Nephron progenitor cell (in vitro differentiated cells): ENCODE data around the gene PDCD1.
A peak's percentile ranks its signal among the peaks of the same experiment; 100 is the strongest.

Experiments used
- DNase-seq: peaks from one replicate; pipeline ENCODE4 v3.0.0; 2021
- H3K27ac Mint-ChIP-seq: 2 replicates; pipeline ENCODE4 v1.8.0; 2021; ENCODE audit warnings: mild to moderate bottlenecking, moderate library complexity, mixed read lengths
- H3K27me3 Mint-ChIP-seq: 2 replicates; pipeline ENCODE4 v1.8.0; 2021; ENCODE audit warnings: mild to moderate bottlenecking, low read depth, mixed read lengths; ENCODE audit not compliant: poor library complexity
- H3K36me3 Mint-ChIP-seq: 2 replicates; pipeline ENCODE4 v1.8.0; 2021; ENCODE audit warnings: low read depth, mixed read lengths
- H3K4me1 Mint-ChIP-seq: 2 replicates; pipeline ENCODE4 v1.8.0; 2021; ENCODE audit warnings: mixed read lengths
- H3K4me3 Mint-ChIP-seq: 2 replicates; pipeline ENCODE4 v1.8.0; 2021; ENCODE audit warnings: mild to moderate bottlenecking, moderate library complexity, mixed read lengths
- H3K9me3 Mint-ChIP-seq: 2 replicates; pipeline ENCODE4 v1.8.0; 2021; ENCODE audit warnings: mild to moderate bottlenecking, moderate library complexity, mixed read lengths
- CTCF ChIP-seq: fragments of 200-600 bp; sonication (generic); IDR thresholded peaks from 2 replicates; pipeline ENCODE4 v1.5.0; 2021; ENCODE audit warnings: antibody characterized with exemption

PDCD1 gene

DNA sequence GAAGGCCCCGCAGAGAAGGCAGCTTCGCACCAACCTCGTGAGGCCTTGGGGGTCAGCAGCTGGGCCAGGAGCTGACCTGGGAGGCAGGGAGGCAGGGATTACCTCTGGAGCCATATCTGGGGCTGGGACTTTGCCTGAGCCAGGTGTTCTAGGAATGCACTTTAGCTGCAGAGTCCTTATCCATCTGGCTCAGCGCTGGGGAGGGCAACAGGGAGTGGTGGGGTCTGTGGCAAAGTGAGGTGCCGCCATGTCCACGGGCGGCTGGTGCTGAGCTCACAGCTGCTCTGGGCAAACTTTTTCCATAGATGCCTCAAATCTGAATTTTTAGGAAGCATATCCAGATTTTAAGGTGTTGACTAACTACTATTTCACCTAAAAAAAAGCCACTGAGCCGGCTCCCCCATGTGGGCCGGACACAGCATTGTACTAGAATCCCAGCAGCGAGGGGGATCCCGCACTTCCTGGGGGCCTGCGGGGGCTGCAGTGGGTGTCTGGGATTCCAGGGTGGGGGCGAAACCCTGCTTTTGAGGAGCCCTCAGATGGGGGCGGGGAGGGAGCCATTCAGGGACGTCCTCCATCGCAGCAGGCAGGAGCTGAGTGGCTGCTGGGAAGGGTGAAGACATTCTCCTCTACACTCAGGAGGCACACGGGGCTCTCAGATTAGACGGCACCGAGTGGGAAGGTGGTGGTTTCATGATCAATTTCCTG, 45.5 kb upstream of the PDCD1 start:
- no peak for DNase-seq
- no peak for TF ChIP-seq CTCF
- Mint-ChIP-seq H3K4me1 (peaks cover 54% of the 10 kb centered on the region), H3K9me3 (no peaks in the 10 kb centered on the region), H3K36me3 (no peaks in the 10 kb centered on the region), H3K27ac (no peak overlapping the region), H3K4me3 (no peak overlapping the region), H3K27me3 (peaks cover 31% of the 10 kb centered on the region)

GRCh38 chr2:241903121-241904010, 44.7 kb upstream of the PDCD1 start:
- no peaks in the 10 kb centered on the region for H3K36me3 Mint-ChIP-seq
- H3K4me3 Mint-ChIP-seq: no peak overlapping the region
- peaks cover 28% of the 10 kb centered on the region for H3K27me3 Mint-ChIP-seq
- H3K27ac Mint-ChIP-seq: no peak overlapping the region
- TF ChIP-seq CTCF: no peak
- H3K9me3 Mint-ChIP-seq: no peaks in the 10 kb centered on the region
- DNase-seq: no peak
- peaks cover 53% of the 10 kb centered on the region for H3K4me1 Mint-ChIP-seq

DNA sequence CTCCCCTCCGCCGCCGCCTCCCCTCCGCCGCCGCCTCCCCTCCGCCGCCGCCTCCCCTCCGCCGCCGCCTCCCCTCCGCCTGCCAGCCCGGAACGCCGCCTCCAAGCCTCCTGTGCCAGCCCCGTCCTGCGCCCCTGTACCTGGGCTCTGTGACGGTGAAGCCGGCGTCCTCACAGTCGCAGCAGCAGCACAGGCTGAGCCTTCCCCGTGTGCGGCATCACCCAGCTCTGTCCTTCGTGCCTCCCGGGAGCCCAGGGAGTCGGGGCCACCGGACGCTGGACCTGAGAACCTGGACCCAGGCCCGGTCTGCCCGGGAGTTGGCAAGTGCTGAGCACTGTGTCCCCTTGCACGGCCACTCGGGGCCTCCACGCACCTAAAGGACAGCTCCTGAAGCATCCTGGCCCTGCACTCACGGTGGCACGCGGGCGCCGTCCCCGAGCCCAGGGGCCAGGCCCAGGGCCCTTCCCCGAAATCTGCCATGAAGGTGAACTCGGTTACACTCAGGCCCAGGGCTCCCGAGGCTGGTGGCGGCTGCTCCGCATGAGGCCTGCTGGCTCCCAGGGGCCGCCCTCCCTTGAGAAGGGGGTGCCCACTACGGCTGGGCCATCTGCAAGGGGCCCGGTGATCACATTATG, 43.8 kb upstream of the PDCD1 start:
- Mint-ChIP-seq H3K4me3 (no peak overlapping the region), H3K36me3 (no peaks in the 10 kb centered on the region), H3K4me1 (peaks cover 47% of the 10 kb centered on the region), H3K27ac (no peak overlapping the region), H3K9me3 (no peaks in the 10 kb centered on the region), H3K27me3 (peaks cover 26% of the 10 kb centered on the region)
- DNase-seq: peak; percentile 51
- TF ChIP-seq CTCF: no peak

GRCh38 chr2:241901500-241902351, 43.0 kb upstream of the PDCD1 start:
- Mint-ChIP-seq H3K27me3 (peaks cover 26% of the 10 kb centered on the region), H3K36me3 (no peaks in the 10 kb centered on the region), H3K27ac (no peak overlapping the region), H3K9me3 (no peaks in the 10 kb centered on the region), H3K4me3 (peak overlapping the region; percentile 83), H3K4me1 (peaks cover 46% of the 10 kb centered on the region)
- no peak for TF ChIP-seq CTCF
- peak; percentile 56 for DNase-seq

- Mint-ChIP-seq H3K9me3 (no peaks in the 10 kb centered on the region), H3K4me3 (peak overlapping the region; percentile 83), H3K27me3 (peaks cover 26% of the 10 kb centered on the region), H3K4me1 (peaks cover 50% of the 10 kb centered on the region), H3K36me3 (no peaks in the 10 kb centered on the region), H3K27ac (no peak overlapping the region)
- no peak for DNase-seq
- TF ChIP-seq CTCF: no peak
Measured at GRCh38 chr2:241901018-241901380, 42.3 kb upstream of the PDCD1 start.
